ENCODE measurements around the gene PMAIP1.
A peak's percentile ranks its signal among the peaks of the same experiment; 100 is the strongest.
"Not testable (repeated sequence)": the region's sequence is repeated elsewhere in the genome, so short reads cannot be mapped to it uniquely, and the experiment has no call there.

Gene PMAIP1

GRCh38 chr18:59884351-59884750 lies 15.4 kb upstream of the PMAIP1 start:
- DNase-seq (ENCODE audit: low read depth in 2 of 2) = no peak

GRCh38 chr18:59885579-59886163 lies 14.1 kb upstream of the PMAIP1 start:
- peak; percentile 65 to 66 for DNase-seq (ENCODE audit: low read depth in 2 of 2)

- DNase-seq (ENCODE audit: low read depth in 2 of 2) = not testable (repeated sequence)
Measured at GRCh38 chr18:59886399-59886798, 13.4 kb upstream of the PMAIP1 start.

DNA sequence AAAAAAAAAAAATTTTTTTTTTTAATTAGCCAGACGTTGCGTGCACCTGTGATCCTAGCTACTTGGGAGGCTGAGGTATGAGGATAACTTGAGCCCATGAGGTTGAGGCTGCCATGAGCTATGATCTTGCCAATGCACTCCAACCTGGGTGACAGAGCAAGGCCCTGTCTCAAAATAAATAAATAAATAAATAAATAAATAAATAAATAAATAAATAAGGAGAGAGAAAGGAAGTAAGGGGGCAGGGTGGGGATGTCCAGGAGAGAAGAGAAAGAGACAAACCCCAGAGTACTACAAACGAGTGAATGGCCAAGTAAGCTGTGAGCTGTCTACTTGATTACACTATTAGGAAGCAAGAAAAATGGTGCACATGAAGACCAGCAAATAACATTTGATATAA lies 7.7 kb upstream of the PMAIP1 start:
- DNase-seq (ENCODE audit: low read depth in 2 of 2) = no peak

DNA sequence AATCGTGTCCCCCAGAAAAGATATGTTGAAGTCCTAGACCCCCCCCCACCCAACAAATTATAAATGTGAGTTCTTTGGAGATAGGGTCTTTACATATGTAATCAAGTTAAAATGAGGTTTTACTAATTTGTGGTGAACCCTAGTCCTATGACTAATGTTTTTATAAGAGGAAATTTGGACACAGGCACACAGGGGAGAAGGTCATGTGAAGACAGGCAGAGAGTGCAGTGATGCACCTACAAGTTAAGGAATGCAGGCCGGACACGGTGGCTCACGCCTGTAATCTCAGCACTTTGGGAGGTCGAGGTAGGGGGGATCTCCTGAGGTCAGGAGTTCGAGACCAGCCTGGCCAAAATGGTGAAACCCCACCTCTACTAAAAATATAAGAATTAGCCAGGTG lies 5.8 kb upstream of the PMAIP1 start:
- no peak for DNase-seq (ENCODE audit: low read depth in 2 of 2)

GRCh38 chr18:59897321-59897954 lies 2.4 kb upstream of the PMAIP1 start:
- no peak for DNase-seq (ENCODE audit: low read depth in 2 of 2)

GRCh38 chr18:59898093-59898492 lies 1.7 kb upstream of the PMAIP1 start:
- DNase-seq (ENCODE audit: low read depth in 2 of 2) = no peak

DNA sequence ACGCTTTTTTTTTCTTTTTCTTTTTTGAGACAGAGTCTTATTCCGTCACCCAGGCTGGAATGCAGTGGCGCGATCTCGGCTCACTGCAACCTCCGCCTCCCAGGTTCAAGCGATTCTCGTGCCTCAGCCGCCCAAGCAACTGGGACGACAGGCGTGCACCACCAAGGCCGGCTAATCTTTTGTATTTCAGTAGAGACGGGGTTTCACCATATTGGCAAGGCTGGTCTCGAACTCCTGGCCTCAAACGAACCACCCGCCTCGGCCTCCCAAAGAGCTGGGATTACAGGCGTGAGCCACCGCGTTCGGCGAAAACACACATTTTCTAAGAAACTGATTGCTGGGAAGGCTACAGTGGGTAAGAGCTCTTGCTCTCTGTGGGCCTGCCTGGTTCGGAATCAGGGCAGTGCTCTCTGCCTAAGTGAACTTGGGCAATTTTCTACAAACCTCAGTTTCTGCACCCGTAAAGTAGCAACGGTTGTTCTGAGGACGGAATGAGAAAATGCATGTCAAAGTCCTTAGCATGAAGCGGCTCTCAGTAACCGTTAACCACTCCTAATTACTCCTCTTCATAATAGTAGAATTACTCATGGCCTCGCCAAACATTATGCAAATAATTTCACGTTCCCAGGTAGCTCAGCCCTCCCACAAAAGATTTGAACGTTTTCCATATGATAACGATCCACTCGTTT lies 1.0 kb upstream of the PMAIP1 start:
- no peak for DNase-seq (ENCODE audit: low read depth in 2 of 2)

DNA sequence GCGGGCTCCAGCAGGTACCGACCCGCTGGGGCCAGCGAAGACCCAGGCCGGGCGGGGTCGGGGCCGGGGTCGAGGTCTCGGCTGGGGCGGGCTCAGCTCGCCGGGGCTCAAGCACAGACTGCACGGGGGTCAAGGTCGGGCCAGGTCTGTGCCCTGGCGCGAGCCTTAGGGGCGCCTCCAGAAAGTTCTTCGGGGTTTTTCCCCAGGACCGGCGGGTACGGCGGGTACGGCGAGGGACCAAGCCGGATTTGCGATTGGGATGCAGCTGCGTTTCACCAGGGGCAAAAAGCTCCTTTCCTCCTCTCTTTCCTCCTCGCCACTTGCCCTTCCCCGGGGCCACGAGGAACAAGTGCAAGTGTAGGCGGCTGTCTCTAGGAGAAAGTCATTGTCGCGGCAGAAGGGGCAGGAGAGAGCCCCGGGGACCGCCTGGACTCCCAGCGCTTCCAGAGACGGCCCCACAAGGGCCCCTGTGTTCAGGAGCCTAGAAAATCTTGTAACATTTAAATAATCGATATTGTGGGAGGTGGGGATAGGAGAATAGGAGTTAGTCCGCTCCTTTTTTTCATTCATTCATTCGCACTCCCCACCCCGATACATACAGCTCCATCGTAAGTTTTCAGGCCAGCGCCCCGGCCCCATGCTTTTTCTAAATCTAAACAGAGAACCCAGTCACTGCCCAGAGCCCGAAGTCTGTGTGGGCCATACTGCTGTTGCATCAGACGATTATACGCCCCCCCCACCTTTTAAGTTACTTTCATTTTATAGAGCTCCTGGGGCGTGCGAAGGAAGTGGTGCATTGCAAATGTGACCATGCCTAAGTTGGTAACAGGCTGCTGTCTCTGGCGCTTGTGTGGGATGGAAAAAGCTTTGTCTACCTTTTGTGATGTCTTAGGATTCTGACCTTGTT lies 679 bp downstream of the PMAIP1 start:
- no peak for DNase-seq (ENCODE audit: low read depth in 2 of 2)

- no peak for DNase-seq (ENCODE audit: low read depth in 2 of 2)
Measured at GRCh38 chr18:59902131-59902992, 2.6 kb downstream of the PMAIP1 start.

DNA sequence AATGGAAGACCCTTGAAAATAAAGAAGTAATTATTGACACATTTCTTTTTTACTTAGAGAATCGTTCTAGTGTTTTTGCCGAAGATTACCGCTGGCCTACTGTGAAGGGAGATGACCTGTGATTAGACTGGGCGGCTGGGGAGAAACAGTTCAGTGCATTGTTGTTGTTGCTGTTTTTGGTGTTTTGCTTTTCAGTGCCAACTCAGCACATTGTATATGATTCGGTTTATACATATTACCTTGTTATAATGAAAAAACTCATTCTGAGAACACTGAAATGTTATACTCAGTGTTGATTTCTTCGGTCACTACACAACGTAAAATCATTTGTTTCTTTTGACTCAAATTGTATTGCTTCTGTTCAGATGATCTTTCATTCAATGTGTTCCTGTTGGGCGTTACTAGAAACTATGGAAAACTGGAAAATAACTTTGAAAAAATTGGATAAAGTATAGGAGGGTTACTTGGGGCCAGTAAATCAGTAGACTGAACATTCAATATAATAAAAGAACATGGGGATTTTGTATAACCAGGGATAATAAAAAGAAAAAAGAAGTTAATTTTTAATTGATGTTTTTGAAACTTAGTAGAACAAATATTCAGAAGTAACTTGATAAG lies 3.3 kb downstream of the PMAIP1 start:
- no peak for DNase-seq (ENCODE audit: low read depth in 2 of 2)

DNA sequence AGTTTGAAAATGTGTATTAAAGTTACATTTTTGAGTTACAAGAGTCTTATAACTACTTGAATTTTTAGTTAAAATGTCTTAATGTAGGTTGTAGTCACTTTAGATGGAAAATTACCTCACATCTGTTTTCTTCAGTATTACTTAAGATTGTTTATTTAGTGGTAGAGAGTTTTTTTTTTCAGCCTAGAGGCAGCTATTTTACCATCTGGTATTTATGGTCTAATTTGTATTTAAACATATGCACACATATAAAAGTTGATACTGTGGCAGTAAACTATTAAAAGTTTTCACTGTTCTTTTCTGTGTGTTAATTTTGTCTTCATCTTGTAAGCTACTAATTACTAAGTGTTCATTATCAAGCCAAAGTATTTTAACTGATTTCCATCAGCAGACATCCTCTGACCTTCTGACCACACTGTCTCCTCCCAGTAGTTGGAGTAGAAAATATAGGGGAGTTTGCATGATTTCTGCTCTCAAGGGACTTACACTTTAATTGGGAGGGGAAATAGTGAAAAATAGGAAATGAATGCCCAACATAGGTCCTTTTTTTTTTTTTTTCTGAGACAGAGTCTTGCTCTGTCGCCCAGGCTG lies 4.3 kb downstream of the PMAIP1 start:
- DNase-seq (ENCODE audit: low read depth in 2 of 2) = no peak

GRCh38 chr18:59905686-59906091 lies 5.9 kb downstream of the PMAIP1 start:
- DNase-seq (ENCODE audit: low read depth in 2 of 2) = no peak

- no peak for DNase-seq (ENCODE audit: low read depth in 2 of 2)
Measured at GRCh38 chr18:59906203-59906602, 6.4 kb downstream of the PMAIP1 start.

GRCh38 chr18:59907172-59907571 lies 7.4 kb downstream of the PMAIP1 start:
- no peak for DNase-seq (ENCODE audit: low read depth in 2 of 2)

DNA sequence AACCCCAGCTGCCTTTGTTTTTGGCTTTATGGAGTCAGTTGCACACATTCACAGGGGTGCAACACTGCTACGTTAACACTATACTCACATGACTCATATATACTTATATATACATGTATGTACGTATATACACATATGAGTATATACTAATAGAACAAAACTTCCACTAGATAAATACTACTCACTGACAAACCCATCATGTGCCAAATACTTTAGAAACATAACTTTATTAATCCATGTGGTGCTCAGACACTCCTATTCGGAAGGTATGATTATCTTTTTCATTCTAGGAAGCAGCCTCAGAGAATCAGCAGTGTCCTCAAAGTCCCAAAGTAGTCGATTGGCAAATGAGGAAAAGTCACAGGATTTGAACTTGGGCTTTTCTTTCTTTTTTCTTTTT lies 7.9 kb downstream of the PMAIP1 start:
- DNase-seq (ENCODE audit: low read depth in 2 of 2) = no peak

- no peak for DNase-seq (ENCODE audit: low read depth in 2 of 2)
Measured at GRCh38 chr18:59908799-59909198, 9.0 kb downstream of the PMAIP1 start.

- DNase-seq (ENCODE audit: low read depth in 2 of 2) = no peak
Measured at GRCh38 chr18:59909289-59910036, 9.7 kb downstream of the PMAIP1 start.

DNA sequence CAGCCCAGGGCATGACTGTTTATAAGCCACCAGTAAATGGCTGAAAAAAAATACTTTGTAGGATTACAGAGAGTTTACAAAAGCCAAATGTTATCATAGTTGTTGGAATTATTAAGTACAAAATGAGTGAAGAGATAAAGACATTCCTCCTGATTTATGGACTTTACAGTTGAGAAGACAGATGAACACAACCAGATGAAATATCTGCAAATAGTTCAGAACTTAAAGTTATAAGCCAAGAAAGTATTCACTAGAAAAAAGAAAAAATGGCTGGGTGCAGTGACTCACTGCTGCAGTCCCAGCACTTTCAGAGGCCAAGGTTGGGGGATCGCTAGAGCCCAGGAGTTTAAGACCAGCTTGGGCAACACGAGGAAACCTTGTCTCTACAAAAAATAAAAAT lies 11.2 kb downstream of the PMAIP1 start:
- DNase-seq (ENCODE audit: low read depth in 2 of 2) = peak; percentile 61 to 64

DNA sequence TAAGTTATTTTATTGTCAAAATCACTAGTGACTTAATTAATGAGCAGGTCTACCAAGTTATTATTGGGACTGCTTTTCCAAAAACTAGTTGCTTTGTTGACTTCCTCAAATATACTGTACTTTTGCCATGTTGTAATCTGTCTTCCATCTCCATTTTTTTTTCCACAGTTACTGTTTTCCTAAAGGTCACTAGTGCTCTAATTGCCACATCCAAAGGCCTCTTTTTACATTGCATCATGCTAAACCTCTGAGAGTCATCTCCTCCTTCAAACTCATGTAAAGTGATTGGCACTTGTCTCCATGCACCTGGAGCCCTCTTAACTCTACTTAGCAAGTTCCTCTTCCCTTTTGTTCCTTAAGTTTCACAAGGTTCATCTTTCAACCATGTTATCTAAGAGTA lies 11.8 kb downstream of the PMAIP1 start:
- DNase-seq (ENCODE audit: low read depth in 2 of 2) = no peak
